K562 (cell line): ENCODE measurements around the gene TREH. TPM values are rescaled to one million over a fixed set of nuclear protein-coding genes. Genes with fewer than 3 reads are reported as not detected.
"Not testable (repeated sequence)": the region's sequence is repeated elsewhere in the genome, so short reads cannot be mapped to it uniquely, and the experiment has no call there.

ENCODE experiments used
- ATAC-seq: fragments of 200-7000 bp; cut with Tn5 transposase; 3 replicates; pipeline ENCODE4 v1.9.1; 2020; ENCODE audit warnings: moderate library complexity
- BruUV-seq: library from RNA; stranded (reverse); fragments of 400-500 nt; replicated peaks from 2 replicates; lab custom pipeline; 2021; lab: Mats Ljungman, UMichigan
- CTCF ChIA-PET: fragments of 300-600 bp; formaldehyde crosslinking; extraction: SDS; loops from one replicate; lab custom pipeline; 2021; ENCODE audit warnings: low intra/inter-chr PET ratio; lab: Yijun Ruan, JAX
- POLR2A ChIA-PET: fragments of 300-600, 350-650 bp; sonication (Branson Sonifier 250); formaldehyde crosslinking; extraction: SDS; loops from one replicate; lab custom pipeline; 2021; ENCODE audit warnings: antibody characterized with exemption, inconsistent platforms; lab: Yijun Ruan, JAX
- DNase-seq, 4 experiments: peaks; one replicate each; pipeline versions ENCODE4 v3.0.0 to v3.0.0-alpha.2; 2011 to 2018; ENCODE audit warnings: low spot score in 3 of 4, mixed read lengths in 3 of 4; ENCODE audit errors: extremely low read depth in 1 of 4
- FAIRE-seq: peaks from 2 replicates; lab custom pipeline; 2011; peaks lifted over from hg19 to GRCh38; lab: Jason Lieb, UNC
- H2AFZ ChIP-seq: 2 replicates; pipeline ENCODE4 v1.6.0; 2011; ENCODE audit warnings: low read depth, low read length, control low read depth, inconsistent platforms
- H3K27ac ChIP-seq: fragments of 200-600 bp; 3 replicates; pipeline ENCODE4 v1.8.0; 2011; ENCODE audit warnings: low read depth, mild to moderate bottlenecking, control low read depth, inconsistent platforms, low read length, moderate library complexity, mixed read lengths; ENCODE audit errors: extremely low read depth
- H3K27me3 ChIP-seq, 2 experiments: fragments of 300-600 bp in 1 of 2; 2 replicates in 1 of 2; 3 replicates in 1 of 2; pipeline versions ENCODE4 v1.6.0 to v1.8.0; 2011; ENCODE audit warnings: inconsistent platforms in 2 of 2, low read length in 2 of 2, mild to moderate bottlenecking in 1 of 2, mixed read lengths in 1 of 2, moderate library complexity in 1 of 2; ENCODE audit not compliant: control insufficient read depth in 2 of 2, insufficient read depth in 2 of 2
- H3K36me3 ChIP-seq: fragments of 300-600 bp; 3 replicates; pipeline ENCODE4 v1.8.0; 2011; ENCODE audit warnings: mild to moderate bottlenecking, low read length, inconsistent platforms; ENCODE audit not compliant: control insufficient read depth, insufficient read depth
- H3K4me1 ChIP-seq, 2 experiments: fragments of 200-600 bp in 1 of 2; replicated peaks in 1 of 2; 2 replicates in 1 of 2; 3 replicates in 1 of 2; pipeline versions ENCODE4 v1.5.1 to v1.8.0; 2011; ENCODE audit warnings: inconsistent platforms in 2 of 2, low read length in 2 of 2, mild to moderate bottlenecking in 1 of 2, mixed read lengths in 1 of 2, moderate library complexity in 1 of 2; ENCODE audit not compliant: control insufficient read depth in 2 of 2, insufficient read depth in 2 of 2
- H3K4me2 ChIP-seq: 2 replicates; pipeline ENCODE4 v1.6.1; 2011; ENCODE audit warnings: low read length, control low read depth, inconsistent platforms, mixed read lengths; ENCODE audit not compliant: insufficient read depth
- H3K4me3 ChIP-seq: fragments of 200-600 bp; sonication (generic), shearing (Covaris generic); 2 replicates; pipeline ENCODE4 v1.5.1; 2016; ENCODE audit warnings: control low read depth, inconsistent platforms
- H3K79me2 ChIP-seq: fragments of 200-600 bp; 3 replicates; pipeline ENCODE4 v1.8.0; 2011; ENCODE audit warnings: low read length, inconsistent platforms; ENCODE audit not compliant: control insufficient read depth, insufficient read depth
- H3K9ac ChIP-seq, 2 experiments: 2 replicates each; pipeline versions ENCODE4 v1.6.0 to v1.6.1; 2011; ENCODE audit warnings: low read depth in 2 of 2, low read length in 2 of 2, control low read depth in 1 of 2, inconsistent platforms in 1 of 2, mild to moderate bottlenecking in 1 of 2, mixed read lengths in 1 of 2; ENCODE audit not compliant: insufficient read depth in 1 of 2
- H3K9me1 ChIP-seq: one replicate; pipeline ENCODE4 v1.6.0; 2011; ENCODE audit warnings: inconsistent platforms, mild to moderate bottlenecking, low read length, moderate library complexity; ENCODE audit not compliant: control insufficient read depth, insufficient read depth
- H3K9me3 ChIP-seq: replicated peaks from 2 replicates; pipeline ENCODE4 v1.5.1; 2011; ENCODE audit warnings: low read depth, low read length, inconsistent platforms; ENCODE audit not compliant: control insufficient read depth, insufficient read depth
- H4K20me1 ChIP-seq: replicated peaks from 2 replicates; pipeline ENCODE4 v1.6.1; 2011; ENCODE audit warnings: low read length, inconsistent platforms, mixed read lengths; ENCODE audit not compliant: control insufficient read depth, insufficient read depth
- ARID1B ChIP-seq: fragments of 450-650 bp; IDR thresholded peaks from 2 replicates; pipeline ENCODE4 v1.6.1; 2016; ENCODE audit warnings: antibody characterized with exemption, mild to moderate bottlenecking, inconsistent platforms
- CBFA2T3 ChIP-seq: fragments of 450-650 bp; IDR thresholded peaks from 2 replicates; pipeline ENCODE4 v1.6.1; 2017
- DPF2 ChIP-seq: fragments of 450-650 bp; IDR thresholded peaks from 2 replicates; pipeline ENCODE4 v1.6.1; 2016
- WGBS: fragments of 100-300 bp; shearing (Covaris generic); methylation state at CpG from one replicate; pipeline ENCODE4 v1.1.6; 2016; ENCODE audit warnings: low coverage, mixed read lengths; ENCODE audit not compliant: insufficient coverage; ENCODE audit errors: missing lambda C conversion rate; 5-methylcytosine and 5-hydroxymethylcytosine counted together
- in situ Hi-C: fragments of 300-500 bp; cut with MboI; formaldehyde crosslinking; loops from 4 replicates; pipeline ENCODE4 v1.15.0; 2018; ENCODE audit warnings: inconsistent platforms, mixed read lengths
- intact Hi-C: fragments of 100-400 bp; cut with micrococcal nuclease; formaldehyde crosslinking; loops from 2 replicates; pipeline ENCODE4 v1.14.2; 2022
- polyA plus RNA-seq, 8 experiments: library from polyadenylated mRNA; depleted of rRNA in 4 of 8; stranded (reverse) in 5 of 8; unstranded in 3 of 8; fragments of >200 nt; fragmentation: Nextera tagmentation in 2 of 8; fragmentation: Illumina TruSeq in 1 of 8; extraction: Ambion mirVana in 2 of 8; extraction: Trizol in 1 of 8; gene quantifications; 2 replicates each; pipeline versions ENCODE4 v1.2.1 to v1.2.3, GENCODE V29; 2011 to 2014; ENCODE audit warnings: inconsistent platforms in 1 of 8, missing spikeins in 1 of 8
- total RNA-seq, 7 experiments: library from RNA; depleted of rRNA in 6 of 7; stranded (reverse); fragments of >200 nt in 6 of 7; fragmentation: Illumina TruSeq in 2 of 7; extraction: Trizol in 2 of 7; gene quantifications; 2 replicates each; pipeline versions ENCODE4 v1.2.1 to v1.2.3, GENCODE V29; 2011 to 2021; ENCODE audit warnings: low replicate concordance in 1 of 7

The TREH gene
- total and polyA plus RNA-seq, 9 of the 15 experiments (the other 6 are each of a cell fraction or from before 2014, with no cell fraction given): 0.09 to 0.20 (median 0.11) TPM; not detected in 6

GRCh38 chr11:118720740-118721139, 41.3 kb upstream of the TREH start:
- POLR2A ChIA-PET, FAIRE-seq, DNase-seq, H3K9me3 ChIP-seq, H4K20me1 ChIP-seq, H3K9me1 ChIP-seq, H3K4me1 ChIP-seq, BruUV-seq, H2AFZ ChIP-seq, CTCF ChIA-PET, H3K79me2 ChIP-seq, in situ Hi-C loops, H3K27me3 ChIP-seq, H3K4me2 ChIP-seq, H3K27ac ChIP-seq, H3K4me3 ChIP-seq, H3K36me3 ChIP-seq, intact Hi-C loops: not testable (repeated sequence)
- peak; percentile 41; the same call in 1 of the 2 replicates for TF ChIP-seq CBFA2T3
- TF ChIP-seq ARID1B: peak; percentile 23; the same call in 1 of the 2 replicates
- TF ChIP-seq DPF2: 0 out of 2 replicates have a peak, but pooled peaks have one; percentile 22
- peak overlapping the region in 1 of 2 experiments; percentile 20; a peak in 1 of 4 replicates for H3K9ac ChIP-seq
- peak; percentile 60; the same call in 2 of the 3 replicates for ATAC-seq
- 11% methylated on average over 7 of the region's 9 CpGs for WGBS

- DNase-seq, H3K79me2 ChIP-seq, H3K27ac ChIP-seq, FAIRE-seq, H3K9me3 ChIP-seq, H3K4me3 ChIP-seq, CTCF ChIA-PET, H3K27me3 ChIP-seq, ATAC-seq, H3K9me1 ChIP-seq, in situ Hi-C loops, H2AFZ ChIP-seq, POLR2A ChIA-PET, H3K36me3 ChIP-seq, H4K20me1 ChIP-seq, BruUV-seq, intact Hi-C loops: not testable (repeated sequence)
- peak overlapping the region; percentile 25; the same call in 1 of the 2 replicates for H3K4me2 ChIP-seq
- H3K4me1 ChIP-seq: peaks cover 12 to 15% of the 10 kb centered on the region in 2 experiments
- peak overlapping the region in 1 of 2 experiments; percentile 20; a peak in 2 of 4 replicates for H3K9ac ChIP-seq
- WGBS: 81% methylated on average over 6 of the region's 13 CpGs
Measured at GRCh38 chr11:118720078-118720477, 40.6 kb upstream of the TREH start.
